DND-41 (cell line): ENCODE results near the gene ATP6V0D1.

Experiments used
- ATAC-seq: fragments of 200-7000 bp; cut with Tn5 transposase; 3 replicates; pipeline ENCODE4 v1.9.1; 2021; ENCODE audit warnings: low read depth; ENCODE audit not compliant: insufficient read depth
- DNase-seq: peaks from one replicate; pipeline ENCODE4 v3.0.0-alpha.2; 2020
- H2AFZ ChIP-seq: 2 replicates; pipeline ENCODE4 v1.6.0; 2012; ENCODE audit warnings: low read depth, low read length
- H3K27ac ChIP-seq: 2 replicates; pipeline ENCODE4 v1.5.1; 2012; ENCODE audit warnings: low read length, inconsistent platforms
- H3K27me3 ChIP-seq: fragments of 200-600 bp; sonication (generic); 2 replicates; pipeline ENCODE4 v1.6.0; 2012; ENCODE audit warnings: low read length, mild to moderate bottlenecking, inconsistent platforms; ENCODE audit not compliant: insufficient read depth, poor library complexity
- H3K36me3 ChIP-seq: 2 replicates; pipeline ENCODE4 v1.5.1; 2012; ENCODE audit warnings: low read length, inconsistent platforms; ENCODE audit not compliant: insufficient read depth
- H3K4me1 ChIP-seq: 2 replicates; pipeline ENCODE4 v1.5.1; 2012; ENCODE audit warnings: mild to moderate bottlenecking, low read length; ENCODE audit not compliant: insufficient read depth
- H3K4me2 ChIP-seq: 2 replicates; pipeline ENCODE4 v1.6.0; 2012; ENCODE audit warnings: mild to moderate bottlenecking, moderate library complexity, low read length, inconsistent platforms; ENCODE audit not compliant: insufficient read depth
- H3K4me3 ChIP-seq, 2 experiments: fragments of 200-600 bp in 1 of 2; shearing (Covaris generic) in 1 of 2; 2 replicates each; pipeline ENCODE4 v1.5.1; 2012 to 2016; ENCODE audit warnings: inconsistent platforms in 2 of 2, low read length in 2 of 2, mild to moderate bottlenecking in 2 of 2, low read depth in 1 of 2, moderate library complexity in 1 of 2
- H3K79me2 ChIP-seq: 2 replicates; pipeline ENCODE4 v1.6.0; 2012; ENCODE audit warnings: low read length, inconsistent platforms; ENCODE audit not compliant: insufficient read depth
- H3K9ac ChIP-seq: 2 replicates; pipeline ENCODE4 v1.6.0; 2012; ENCODE audit warnings: low read depth, mild to moderate bottlenecking, inconsistent platforms, low read length, moderate library complexity
- H3K9me3 ChIP-seq: 2 replicates; pipeline ENCODE4 v1.5.1; 2012; ENCODE audit warnings: low read length, moderate library complexity, mild to moderate bottlenecking, inconsistent platforms; ENCODE audit not compliant: insufficient read depth, severe bottlenecking
- H4K20me1 ChIP-seq: 2 replicates; pipeline ENCODE4 v1.6.0; 2012; ENCODE audit warnings: low read length; ENCODE audit not compliant: insufficient read depth
- CTCF ChIP-seq: IDR thresholded peaks from 2 replicates; pipeline ENCODE4 v1.5.1; 2012; ENCODE audit warnings: borderline replicate concordance, low read length, moderate library complexity, mild to moderate bottlenecking; ENCODE audit not compliant: poor library complexity, severe bottlenecking; ENCODE audit errors: extremely low read depth
- EZH2 ChIP-seq: IDR thresholded peaks from 3 replicates; pipeline ENCODE4 v1.6.1; 2012; ENCODE audit warnings: borderline replicate concordance, low read depth, mild to moderate bottlenecking, moderate library complexity, low read length, inconsistent platforms; ENCODE audit not compliant: severe bottlenecking

Gene ATP6V0D1

GRCh38 chr16:67481561-67482232 is 740 bp upstream of the ATP6V0D1 start:
- Histone ChIP-seq H3K4me1 (peaks cover 41% of the 10 kb centered on the region), H3K4me3 (peak overlapping the region; percentile 81 to 97), H4K20me1 (0 out of 2 replicates have a peak, but pooled peaks cover 3% of the 10 kb centered on the region), H3K9me3 (no peaks in the 10 kb centered on the region), H3K79me2 (peaks cover 68% of the 10 kb centered on the region), H3K4me2 (peak overlapping the region; percentile 88), H3K9ac (peak overlapping the region; percentile 89), H3K27ac (peak overlapping the region; percentile 98), H2AFZ (peak overlapping the region; percentile 96), H3K27me3 (no peaks in the 10 kb centered on the region), H3K36me3 (peaks cover 22% of the 10 kb centered on the region)
- peak; percentile 68 for DNase-seq
- no peak for TF ChIP-seq EZH2
- TF ChIP-seq CTCF = no peak
- ATAC-seq = peak; percentile 37

DNA sequence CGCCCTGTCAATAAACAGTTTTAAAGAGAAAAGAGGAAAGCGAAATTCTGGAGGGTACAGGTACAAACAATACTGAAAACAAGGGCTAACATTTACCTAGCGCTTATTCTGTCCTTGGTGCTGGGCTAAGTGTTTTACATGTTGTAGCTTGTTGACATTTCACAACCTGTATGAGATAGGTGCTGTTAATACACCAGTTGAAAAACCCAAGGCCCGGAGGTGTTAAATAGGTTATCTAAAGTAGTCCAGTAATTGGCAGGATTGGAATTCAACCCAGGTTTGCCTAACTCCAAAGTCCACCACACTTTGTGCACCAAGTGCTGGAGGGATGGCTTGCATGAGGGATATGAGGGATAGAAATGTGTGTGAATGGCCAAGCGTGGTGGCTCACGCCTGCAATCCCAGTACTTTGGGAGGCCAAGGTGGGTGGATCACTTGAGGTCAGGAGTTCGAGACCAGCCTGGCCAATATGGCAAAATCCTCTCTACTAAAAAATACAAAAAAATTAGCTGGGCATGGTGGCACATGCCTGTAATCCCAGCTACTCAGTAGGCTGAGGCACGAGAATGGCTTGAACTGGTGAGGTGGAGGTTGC is 2.9 kb downstream of the ATP6V0D1 start:
- TF ChIP-seq EZH2 = no peak
- TF ChIP-seq CTCF = no peak
- Histone ChIP-seq H3K27me3 (no peaks in the 10 kb centered on the region), H3K9me3 (no peaks in the 10 kb centered on the region), H3K4me3 (no peak overlapping the region), H3K9ac (no peak overlapping the region), H3K79me2 (peaks cover 87% of the 10 kb centered on the region), H4K20me1 (peaks cover 26% of the 10 kb centered on the region), H2AFZ (no peak overlapping the region), H3K27ac (no peak overlapping the region), H3K4me1 (peaks cover 33% of the 10 kb centered on the region), H3K36me3 (no peaks in the 10 kb centered on the region; the same call in 1 of the 2 replicates), H3K4me2 (no peak overlapping the region)
- ATAC-seq = no peak
- DNase-seq = no peak

DNA sequence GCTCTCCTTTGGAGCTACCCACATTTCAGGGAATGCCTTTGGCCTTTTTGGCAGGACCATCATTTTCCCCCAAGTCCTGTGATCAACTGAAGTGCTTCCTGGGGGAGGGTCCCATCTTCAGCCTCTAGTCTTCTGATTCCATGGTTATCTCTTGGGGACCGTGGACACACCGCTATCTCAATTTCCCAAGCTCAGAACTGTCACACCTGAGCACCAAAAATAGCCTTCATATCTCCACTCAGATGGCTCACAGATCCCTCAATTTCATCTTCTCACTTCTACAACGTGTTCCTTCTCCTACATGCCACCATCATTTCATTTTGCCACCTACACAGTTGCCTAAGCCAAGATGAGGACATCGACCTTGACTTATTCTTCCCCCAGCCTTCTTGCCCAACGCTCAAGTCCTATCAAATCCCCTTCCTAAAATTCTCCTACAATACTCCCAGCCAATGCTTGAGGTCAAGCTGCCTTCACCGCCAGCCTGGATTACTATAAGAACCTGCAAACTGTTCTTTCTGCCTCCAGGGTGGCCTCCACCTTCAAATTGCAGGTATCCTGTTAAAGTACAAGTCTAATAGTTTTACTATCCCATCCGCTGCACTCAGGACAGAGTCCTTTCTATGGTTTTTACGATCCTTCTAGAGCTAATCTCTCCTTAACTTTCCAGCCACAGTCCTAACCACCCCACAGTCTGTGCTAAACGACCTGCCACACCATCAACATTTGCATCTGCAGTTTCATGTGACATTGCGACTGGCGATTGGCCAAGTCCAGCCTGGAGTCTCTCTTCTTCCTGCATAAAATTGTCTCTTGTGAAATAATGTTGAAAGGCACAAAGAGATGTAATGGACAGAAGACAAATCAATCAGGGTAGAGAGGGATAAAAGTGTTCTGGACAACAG is 6.2 kb downstream of the ATP6V0D1 start:
- Histone ChIP-seq H3K27ac (no peak overlapping the region), H3K4me3 (no peak overlapping the region), H3K4me1 (peaks cover 12% of the 10 kb centered on the region), H2AFZ (no peak overlapping the region), H3K4me2 (no peak overlapping the region), H4K20me1 (peaks cover 40% of the 10 kb centered on the region), H3K27me3 (no peaks in the 10 kb centered on the region), H3K36me3 (no peaks in the 10 kb centered on the region), H3K9ac (no peak overlapping the region), H3K79me2 (peaks cover 84% of the 10 kb centered on the region), H3K9me3 (no peaks in the 10 kb centered on the region)
- DNase-seq (no peak), ATAC-seq (no peak)
- TF ChIP-seq CTCF = no peak
- TF ChIP-seq EZH2 = no peak
